ENCODE data around the gene WDR64.
"Not testable (repeated sequence)": the region's sequence is repeated elsewhere in the genome, so short reads cannot be mapped to it uniquely, and the experiment has no call there.

Gene WDR64

DNA sequence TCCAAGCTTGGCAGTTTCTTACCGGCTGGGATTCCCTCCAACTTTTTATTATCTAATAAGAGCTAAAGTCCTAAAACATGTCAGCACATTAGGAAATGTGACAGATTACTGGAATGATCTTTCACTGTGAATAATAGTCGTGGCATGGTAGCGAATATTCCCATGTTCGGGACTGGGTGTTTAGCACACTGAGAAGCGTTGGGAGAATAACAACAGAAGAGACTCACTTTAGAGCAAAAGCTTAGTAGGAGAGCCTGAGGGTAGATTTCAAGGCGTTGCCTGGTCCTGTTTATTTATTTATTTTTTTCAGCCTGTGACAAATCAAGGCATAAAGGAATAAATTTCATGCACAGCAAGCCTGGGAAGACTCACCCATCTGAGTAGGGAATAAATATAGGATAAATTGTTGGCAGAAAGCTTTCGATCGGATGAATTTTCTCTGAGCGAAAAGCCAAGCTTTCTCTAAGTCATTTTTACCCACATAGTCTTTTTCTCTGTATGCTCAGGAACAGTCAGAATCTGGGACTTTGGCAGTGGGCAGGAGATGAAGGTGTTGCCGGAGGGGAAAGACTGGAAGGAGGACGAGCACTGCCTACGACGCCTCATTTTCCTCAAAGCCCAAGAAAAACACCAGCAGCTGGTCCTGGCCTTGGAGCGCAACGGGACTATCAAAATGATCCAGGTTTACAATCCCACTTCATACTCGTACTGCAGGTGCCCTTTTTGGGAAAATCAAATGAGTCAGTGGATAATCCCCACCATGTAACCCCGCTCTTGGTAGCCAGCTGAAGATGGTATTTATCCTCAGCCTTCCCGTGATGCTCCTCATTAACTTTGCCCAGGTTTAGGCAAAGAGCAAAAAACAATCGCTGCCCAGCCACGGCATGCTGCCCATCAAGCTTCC is 97.2 kb downstream of the WDR64 start:
- DNase-seq = no peak

DNA sequence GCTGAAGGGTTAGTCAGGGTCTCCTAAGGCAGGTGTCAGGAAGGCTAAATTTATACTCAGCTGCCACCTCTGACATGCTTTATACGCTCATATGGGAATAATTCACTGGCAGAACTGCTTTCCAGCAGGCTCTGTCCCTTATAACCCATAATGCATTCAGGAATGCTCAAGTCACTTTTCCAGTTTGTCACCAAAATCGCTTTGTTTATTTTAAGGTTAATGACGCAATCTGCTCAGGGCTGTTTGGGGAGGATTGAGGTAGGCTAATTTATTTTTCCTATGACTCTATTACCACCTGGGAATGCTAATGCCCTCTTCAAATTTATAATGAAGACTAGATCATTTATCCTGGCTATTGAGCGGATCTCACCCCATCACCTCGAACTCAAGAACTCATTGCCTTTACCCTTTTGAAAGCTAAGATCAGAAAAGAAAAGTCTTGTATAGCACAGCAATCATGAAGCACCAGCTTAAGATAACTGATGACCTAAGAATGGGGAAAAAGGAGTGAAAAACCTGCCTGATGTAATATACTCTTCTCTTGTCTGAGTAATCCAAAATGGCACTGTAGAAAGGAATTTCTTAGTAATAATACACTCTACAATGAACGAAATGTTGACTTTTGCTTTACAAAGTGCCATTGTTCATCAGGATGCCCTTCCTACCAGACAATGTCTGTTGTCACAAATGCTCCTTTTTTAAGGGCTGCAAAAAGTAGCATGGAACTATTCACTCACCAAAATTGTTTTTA is 98.0 kb downstream of the WDR64 start:
- DNase-seq = no peak

GRCh38 chr1:241751524-241751923 is 99.4 kb downstream of the WDR64 start:
- no peak for DNase-seq

DNA sequence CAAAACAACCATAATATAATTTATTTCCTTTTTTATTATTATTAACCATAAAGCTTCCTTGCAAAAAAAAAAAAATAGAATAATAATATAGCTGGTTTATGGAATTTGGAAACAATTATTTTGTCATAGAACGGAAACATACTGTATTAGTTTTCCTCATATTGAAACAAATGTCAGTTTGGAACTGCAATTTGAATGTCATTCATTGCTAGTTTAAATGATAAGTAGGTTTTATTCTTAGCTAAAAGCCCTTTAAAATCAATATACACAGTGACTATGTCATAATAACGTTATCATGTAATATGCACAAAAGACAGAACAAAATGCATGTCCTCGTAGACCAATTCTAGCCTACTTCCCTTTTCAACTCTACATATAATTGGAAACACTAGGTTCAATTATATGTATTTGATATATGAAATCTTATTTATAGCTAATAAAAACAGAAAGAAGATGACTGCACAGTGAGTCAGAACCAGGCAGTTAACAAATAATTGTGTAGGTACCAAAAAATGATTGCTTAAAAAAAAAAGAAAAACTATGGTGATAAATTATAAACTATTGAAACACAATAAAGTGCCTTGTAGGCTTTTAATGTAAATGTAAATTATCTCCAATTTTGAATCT is 110.7 kb downstream of the WDR64 start:
- no peak for DNase-seq

DNA sequence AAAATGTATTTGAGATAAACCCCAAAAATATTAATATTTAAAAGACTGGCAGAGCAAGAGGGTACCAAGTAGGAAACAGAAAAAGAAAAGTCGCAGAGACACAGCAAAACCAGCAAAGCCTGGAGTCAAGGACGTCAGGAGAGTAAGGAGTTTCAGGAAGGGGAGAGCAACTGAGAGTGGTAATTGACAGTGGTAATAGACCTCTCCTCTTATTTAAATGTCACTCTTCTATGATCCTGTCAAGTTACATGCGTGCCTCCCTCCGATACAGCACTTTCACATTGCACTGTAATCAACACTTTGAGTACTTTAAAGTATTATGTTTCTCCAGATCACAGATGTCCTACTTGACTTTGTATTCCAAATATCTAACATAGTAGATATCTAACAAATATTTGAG is 113.3 kb downstream of the WDR64 start:
- no peak for DNase-seq

- no peak for DNase-seq
Measured at GRCh38 chr1:241767737-241768136, 115.7 kb downstream of the WDR64 start.

DNA sequence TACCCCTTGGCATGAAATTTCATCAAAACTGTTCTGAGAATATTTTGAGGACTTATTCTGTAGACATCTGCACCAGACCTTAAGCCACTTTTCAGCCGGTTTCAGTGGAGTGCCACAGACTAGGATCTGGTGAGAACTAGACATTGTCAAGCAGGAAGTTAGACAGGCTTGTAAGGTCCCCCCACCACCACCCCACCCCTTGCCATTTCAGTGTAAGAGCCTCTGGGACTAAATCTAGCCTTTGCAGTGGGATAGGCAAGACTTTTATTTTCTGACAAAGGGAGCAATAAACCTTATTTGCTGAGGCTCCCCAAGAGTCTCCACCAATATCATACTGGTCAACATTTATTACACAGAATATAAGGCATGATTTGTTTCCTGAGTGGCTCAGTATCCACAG is 118.0 kb downstream of the WDR64 start:
- DNase-seq = no peak

- DNase-seq = no peak
Measured at GRCh38 chr1:241771117-241771516, 119.0 kb downstream of the WDR64 start.

DNA sequence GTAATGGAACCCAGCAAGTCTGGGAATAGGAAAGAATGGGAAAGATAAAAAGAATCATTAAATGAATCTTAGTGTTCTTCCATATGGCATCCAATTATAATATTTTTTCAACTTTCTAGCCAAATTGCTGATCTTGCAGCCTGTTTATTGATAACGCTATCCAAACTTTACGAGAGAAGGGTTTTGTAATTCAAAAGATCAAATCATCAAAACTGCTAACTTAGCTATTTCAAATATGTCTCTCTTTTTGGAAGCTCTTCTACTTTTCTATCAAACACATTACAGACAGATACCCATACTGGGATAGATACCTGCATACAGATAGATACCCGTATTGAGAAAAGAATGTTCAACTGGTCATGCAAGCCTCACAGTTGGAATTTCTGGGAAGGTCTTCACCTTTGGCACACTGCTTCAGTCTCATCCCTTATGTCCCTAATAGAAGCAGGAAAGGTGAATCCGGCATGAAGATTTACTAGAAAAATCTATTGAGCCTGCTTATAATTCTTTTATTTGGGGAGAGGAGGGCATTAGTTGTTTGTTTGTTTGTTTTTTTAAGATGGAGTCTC is 120.9 kb downstream of the WDR64 start:
- no peak for DNase-seq

- DNase-seq = no peak
Measured at GRCh38 chr1:241773991-241774390, 121.9 kb downstream of the WDR64 start.

DNA sequence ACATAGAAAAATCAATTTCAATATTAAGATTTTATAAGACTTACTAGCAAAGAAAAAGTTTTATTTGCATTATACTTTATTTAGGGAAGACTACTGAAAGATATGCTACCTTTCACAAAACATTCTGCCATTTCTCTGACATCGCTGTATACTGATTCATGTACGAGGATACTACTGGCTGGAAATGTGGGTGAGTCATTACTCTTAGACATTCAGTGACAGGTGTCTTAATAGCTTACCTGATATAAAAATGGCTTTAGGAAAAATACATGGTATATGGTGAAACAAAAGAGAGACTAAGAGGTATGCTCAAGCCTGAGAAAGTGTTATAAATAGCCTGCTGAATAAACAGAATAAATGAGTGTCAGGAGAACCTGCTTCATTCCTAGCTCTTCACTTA is 122.9 kb downstream of the WDR64 start:
- DNase-seq = no peak

DNA sequence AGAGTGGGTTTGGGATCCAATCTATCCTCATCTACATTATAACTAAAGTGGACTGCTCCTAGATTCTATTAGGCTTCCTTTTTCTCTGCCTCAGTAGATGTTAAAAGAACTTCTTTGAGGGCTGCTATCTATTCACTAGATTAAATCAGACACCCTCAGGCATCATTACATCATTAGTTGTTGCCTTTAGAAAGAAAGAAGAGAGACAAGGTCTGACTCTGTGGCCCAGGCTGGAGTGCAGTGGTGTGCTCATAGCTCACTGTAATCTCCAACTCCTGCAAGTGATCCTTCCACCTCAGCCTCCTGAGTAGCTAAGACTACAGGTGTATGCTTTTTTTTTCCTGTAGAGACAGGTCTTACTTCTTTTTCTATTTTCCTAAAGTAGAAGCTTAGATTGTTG is 124.8 kb downstream of the WDR64 start:
- DNase-seq = no peak

DNA sequence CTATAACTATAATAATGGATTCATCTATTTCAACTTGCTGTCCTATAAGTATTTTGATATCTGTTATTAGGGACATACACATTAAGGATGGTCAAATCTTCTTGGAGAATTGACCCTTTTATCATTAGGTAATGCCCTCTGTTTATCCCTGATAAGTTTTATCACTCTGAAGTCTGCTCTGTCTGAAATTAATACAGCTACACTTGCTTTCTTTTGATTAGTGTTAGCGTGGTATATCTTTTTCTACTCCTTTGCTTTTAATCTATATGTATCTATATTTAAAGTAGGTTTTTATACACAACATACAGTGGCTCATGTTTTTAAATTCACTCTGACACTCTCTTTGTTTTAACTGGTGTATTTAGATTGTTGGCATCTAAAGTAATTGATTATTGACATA is 126.0 kb downstream of the WDR64 start:
- no peak for DNase-seq

GRCh38 chr1:241779897-241780296 is 127.8 kb downstream of the WDR64 start:
- no peak for DNase-seq

DNA sequence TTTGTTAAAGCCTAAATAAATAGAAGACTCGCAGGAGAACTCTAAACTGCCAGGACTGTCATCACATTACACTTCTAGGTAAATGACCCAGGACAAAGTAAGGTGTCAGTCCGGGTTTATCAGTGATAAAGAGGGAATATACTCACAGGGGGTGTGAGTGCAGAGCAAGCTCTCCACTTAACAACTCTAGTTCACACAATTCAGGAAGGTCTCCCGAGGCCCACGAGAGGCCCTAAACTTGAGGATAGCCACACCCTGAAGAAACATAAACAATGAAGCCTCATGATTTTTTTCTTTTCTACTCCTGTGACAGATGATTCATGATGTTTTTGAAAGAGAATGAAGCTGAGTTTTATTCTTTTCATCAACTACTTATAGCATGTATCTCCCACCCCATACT is 130.3 kb downstream of the WDR64 start:
- DNase-seq = no peak

GRCh38 chr1:241787691-241788090 is 135.6 kb downstream of the WDR64 start:
- no peak for DNase-seq

DNA sequence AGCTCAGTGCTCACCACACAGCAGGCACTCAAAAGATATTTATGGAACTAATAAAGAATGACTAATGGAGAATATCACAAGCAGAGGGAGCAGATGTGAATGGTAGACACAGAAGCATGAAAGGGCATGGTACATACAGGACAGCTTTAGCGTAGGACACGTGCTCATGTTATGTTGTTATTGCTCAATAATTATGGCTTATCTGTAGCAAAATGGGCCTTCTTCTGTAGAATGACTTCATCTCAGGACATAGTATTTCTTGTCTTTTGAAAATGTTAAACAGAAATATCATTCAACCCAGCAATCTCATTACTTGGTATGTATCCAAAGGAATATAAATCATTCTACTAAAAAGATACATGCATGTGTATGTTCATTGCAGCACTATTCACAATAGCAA is 137.0 kb downstream of the WDR64 start:
- DNase-seq = no peak

GRCh38 chr1:241799416-241799815 is 147.3 kb downstream of the WDR64 start:
- DNase-seq = no peak

- no peak for DNase-seq
Measured at GRCh38 chr1:241800640-241801039, 148.6 kb downstream of the WDR64 start.

- no peak for DNase-seq
Measured at GRCh38 chr1:241802863-241803262, 150.8 kb downstream of the WDR64 start.

DNA sequence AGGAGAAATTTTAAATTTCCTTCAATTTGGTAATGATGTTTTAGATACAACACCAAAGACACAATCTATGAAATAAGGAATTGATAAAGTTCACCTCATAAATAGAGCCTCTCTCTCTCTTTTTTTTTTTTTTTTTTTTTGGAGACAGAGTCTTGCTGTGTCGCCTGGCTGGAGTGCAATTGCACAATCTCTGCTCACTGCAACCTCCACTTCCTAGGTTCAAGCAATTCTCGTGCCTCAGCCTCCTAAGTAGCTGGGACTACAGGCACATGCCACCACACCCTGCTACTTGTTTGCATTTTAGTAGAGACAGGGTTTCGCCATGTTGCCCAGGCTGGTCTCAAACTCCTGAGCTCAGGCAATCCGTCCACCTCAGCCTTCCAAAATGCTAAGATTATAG is 152.6 kb downstream of the WDR64 start:
- not testable (repeated sequence) for DNase-seq

DNA sequence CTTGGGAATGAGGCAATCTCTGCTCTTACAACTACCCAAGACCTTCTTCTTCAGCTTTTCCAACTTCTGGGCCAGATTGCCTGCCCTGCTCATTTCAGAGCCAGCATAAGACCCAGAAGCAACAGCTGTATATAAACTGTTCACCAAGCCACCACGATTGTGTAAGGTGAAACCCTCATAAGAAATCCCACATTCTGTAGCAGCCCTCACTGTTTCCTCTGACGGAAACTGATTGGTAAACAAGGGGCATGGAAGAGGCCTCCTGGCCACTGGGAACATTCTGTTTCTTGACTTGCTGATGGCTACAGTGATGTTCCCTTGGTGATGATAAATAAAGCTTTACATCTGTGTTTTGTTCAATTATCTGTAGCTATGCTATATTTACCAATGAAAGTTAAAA is 156.2 kb downstream of the WDR64 start:
- no peak for DNase-seq

DNA sequence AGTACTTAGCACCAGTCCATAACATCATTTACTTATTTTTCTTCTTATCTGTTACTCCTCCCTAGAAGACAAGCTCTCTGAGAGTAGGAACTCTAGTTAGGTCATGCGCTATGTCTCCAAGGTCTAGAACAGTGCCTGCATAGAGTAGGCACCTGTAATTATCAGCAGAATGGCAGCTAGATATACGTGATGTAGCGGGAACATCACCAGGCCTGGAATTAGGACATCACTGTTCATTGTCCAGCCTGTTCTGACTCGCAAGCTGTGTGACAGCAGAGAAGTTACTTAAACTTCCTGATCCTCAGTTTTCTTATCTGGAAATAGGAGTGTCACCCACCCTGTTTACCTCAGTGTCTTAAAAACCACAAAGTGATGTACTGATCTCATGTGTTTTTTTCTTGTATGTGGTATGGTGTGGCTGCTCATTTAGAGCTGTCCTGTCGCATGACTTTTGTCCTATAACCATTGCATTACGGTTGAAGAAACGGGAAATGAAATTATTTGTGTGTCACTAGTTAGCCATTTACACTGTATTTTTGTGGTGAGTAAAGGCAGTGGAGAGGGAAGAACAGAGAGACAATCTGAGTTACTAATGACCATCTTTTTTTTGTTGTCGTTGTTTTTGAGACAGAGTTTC is 158.8 kb downstream of the WDR64 start:
- DNase-seq = no peak

Data from NCI-H1436 (cell line).